Left ventricle myocardium inferior (tissue), 1 donor: ENCODE results near the gene RMI2. TPM values are rescaled to one million over a fixed set of nuclear protein-coding genes. Genes with fewer than 3 reads are reported as not detected.

ENCODE experiments used
- DNase-seq: peaks from one replicate; pipeline ENCODE4 v3.0.0-alpha.2; 2020
- H3K27ac ChIP-seq: fragments of 200-600 bp; replicated peaks from 2 replicates; pipeline ENCODE4 v1.8.0; 2021
- H3K27me3 ChIP-seq: fragments of 200-600 bp; 2 replicates; pipeline ENCODE4 v1.8.0; 2021; ENCODE audit warnings: low read depth
- H3K36me3 ChIP-seq: fragments of 200-600 bp; 2 replicates; pipeline ENCODE4 v1.8.0; 2021
- H3K4me1 ChIP-seq: fragments of 200-600 bp; 2 replicates; pipeline ENCODE4 v1.8.0; 2021
- H3K4me3 ChIP-seq: fragments of 200-600 bp; 2 replicates; pipeline ENCODE4 v1.8.0; 2021; ENCODE audit warnings: mild to moderate bottlenecking, moderate library complexity
- H3K9me3 ChIP-seq: fragments of 200-600 bp; replicated peaks from 2 replicates; pipeline ENCODE4 v1.8.0; 2021
- intact Hi-C: fragments of 100-400 bp; cut with micrococcal nuclease; formaldehyde crosslinking; loops from one replicate; pipeline ENCODE4 v1.11.0; 2022
- total RNA-seq: library from RNA; stranded (reverse); fragmentation: NEBNext Ultra II Directional; extraction: Animal tissue kit (Norgen Biotek cat#: 25700); gene quantifications from one replicate; pipeline ENCODE4 v1.2.1, GENCODE V29; 2021
- TF ChIP-seq, protein P1 (sequence below): fragments of 200-600 bp; IDR thresholded peaks from 2 replicates; pipeline ENCODE4 v1.8.0; 2021; ENCODE audit warnings: antibody characterized with exemption, mild to moderate bottlenecking, borderline replicate concordance
- donor health status: DM: no; HTN: yes; CAD: no; lungs with severe emphysema.

The RMI2 gene
- total RNA-seq, 1 donor from 2014 or later, result 0.60 TPM

DNA sequence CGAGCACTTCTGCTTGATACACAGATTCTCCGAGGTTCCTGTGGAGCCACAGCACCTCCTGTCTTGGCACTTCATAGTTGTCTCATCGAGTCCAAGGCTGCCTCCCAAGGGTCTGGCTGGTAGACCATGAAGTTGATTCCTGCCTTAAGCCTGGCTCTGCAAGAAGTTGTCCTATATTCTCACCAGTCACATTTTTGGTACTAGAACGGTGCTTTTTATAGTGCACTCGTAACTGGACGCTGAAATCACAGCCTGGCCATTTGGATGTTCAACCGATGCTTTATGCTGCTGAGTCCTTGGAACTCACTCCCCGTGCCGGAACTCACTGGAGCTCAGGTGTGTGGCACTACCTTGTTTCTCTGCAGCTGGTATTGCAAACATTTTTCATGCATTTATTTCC is 35.6 kb downstream of the RMI2 start:
- TF ChIP-seq, protein P1, sequence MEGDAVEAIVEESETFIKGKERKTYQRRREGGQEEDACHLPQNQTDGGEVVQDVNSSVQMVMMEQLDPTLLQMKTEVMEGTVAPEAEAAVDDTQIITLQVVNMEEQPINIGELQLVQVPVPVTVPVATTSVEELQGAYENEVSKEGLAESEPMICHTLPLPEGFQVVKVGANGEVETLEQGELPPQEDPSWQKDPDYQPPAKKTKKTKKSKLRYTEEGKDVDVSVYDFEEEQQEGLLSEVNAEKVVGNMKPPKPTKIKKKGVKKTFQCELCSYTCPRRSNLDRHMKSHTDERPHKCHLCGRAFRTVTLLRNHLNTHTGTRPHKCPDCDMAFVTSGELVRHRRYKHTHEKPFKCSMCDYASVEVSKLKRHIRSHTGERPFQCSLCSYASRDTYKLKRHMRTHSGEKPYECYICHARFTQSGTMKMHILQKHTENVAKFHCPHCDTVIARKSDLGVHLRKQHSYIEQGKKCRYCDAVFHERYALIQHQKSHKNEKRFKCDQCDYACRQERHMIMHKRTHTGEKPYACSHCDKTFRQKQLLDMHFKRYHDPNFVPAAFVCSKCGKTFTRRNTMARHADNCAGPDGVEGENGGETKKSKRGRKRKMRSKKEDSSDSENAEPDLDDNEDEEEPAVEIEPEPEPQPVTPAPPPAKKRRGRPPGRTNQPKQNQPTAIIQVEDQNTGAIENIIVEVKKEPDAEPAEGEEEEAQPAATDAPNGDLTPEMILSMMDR, result no peak
- no peak overlapping the region for H3K27ac ChIP-seq
- H3K27me3 ChIP-seq, result no peaks in the 10 kb centered on the region
- H3K36me3 ChIP-seq, result no peaks in the 10 kb centered on the region
- no peak for DNase-seq
- intact Hi-C loops, result no loop called here
- H3K9me3 ChIP-seq, result peaks cover 4% of the 10 kb centered on the region
- H3K4me1 ChIP-seq, result no peaks in the 10 kb centered on the region
- no peak overlapping the region for H3K4me3 ChIP-seq

DNA sequence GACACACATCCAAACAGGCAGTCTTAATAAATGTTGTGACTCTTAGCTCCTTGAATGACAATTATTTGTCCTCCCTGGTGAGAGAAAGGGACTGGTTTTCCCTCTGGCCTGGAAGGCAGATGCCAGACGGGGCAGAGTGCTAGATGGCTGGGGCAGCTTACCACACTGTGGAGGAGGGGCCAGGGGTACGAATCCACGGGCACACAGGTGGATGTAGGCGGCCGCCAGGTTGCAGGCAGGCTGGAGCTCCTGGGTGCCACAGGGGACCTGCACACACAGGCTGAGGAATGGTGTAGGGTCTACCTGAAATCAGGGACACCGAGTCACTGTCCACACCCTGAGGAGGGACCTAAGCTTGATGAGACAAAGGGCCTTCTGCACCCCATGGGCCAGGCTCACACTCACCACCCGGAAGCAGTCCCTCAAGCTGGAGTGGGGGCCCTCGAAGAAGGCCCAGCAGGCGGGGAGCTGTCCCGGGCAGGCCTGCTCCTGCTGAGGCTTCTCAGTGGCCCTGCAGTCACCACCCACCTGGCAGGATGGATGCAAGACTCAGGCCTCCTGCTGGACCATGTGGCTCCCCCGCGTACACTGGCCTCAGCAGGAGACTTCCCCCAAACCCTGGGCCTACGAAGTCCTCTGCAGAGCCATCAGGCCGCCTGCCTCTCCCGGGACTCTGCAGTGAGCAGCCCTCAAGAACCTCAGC is 38.4 kb downstream of the RMI2 start:
- TF ChIP-seq, protein P1, result no peak
- H3K36me3 ChIP-seq, result no peaks in the 10 kb centered on the region
- H3K4me1 ChIP-seq, result peaks cover 7% of the 10 kb centered on the region
- no peak for DNase-seq
- peaks cover under 1% of the 10 kb centered on the region for H3K9me3 ChIP-seq
- H3K27ac ChIP-seq, result no peak overlapping the region
- H3K27me3 ChIP-seq, result no peaks in the 10 kb centered on the region
- no peak overlapping the region for H3K4me3 ChIP-seq
- intact Hi-C loops, result no loop called here

DNA sequence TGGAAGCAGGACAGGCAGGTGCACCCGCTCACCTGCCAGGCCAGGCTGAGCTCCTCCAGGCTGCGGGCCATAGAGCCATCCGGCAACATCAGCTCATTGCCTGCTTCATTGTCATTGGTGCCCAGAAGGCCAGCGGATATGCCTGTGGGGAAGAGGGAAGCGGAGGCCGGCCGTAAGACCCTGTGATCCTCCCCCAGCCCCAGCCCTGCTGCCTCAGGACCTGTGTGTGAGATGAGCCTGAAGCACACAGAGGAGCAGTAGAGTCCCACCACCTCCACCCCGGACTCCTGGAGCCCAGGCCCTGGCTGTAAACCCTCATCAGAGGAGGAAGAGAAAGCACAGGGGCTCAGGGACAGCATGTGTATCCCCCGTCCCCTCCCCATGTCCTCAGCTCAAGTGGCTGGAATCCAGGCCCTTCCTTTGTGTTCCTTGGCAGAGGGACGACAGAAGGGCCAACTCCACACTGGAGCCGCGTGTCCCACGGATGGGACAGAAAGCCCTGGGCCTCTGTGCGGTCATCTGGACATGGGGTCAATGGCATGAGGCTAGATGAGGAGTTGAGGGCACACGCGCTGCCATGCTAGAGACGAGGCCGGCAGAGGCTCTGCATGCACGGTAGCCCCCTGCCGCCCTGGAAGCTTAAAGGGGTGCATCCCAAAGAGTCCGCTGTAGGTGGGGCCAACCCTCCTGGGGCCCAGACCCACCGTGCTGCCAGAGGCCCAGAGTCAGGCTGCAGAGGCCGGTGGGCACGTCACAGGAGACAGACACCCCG is 39.1 kb downstream of the RMI2 start:
- Histone ChIP-seq H3K9me3 (no peaks in the 10 kb centered on the region), H3K27ac (no peak overlapping the region), H3K4me1 (peaks cover 7% of the 10 kb centered on the region), H3K4me3 (no peak overlapping the region), H3K27me3 (no peaks in the 10 kb centered on the region), H3K36me3 (no peaks in the 10 kb centered on the region)
- no peak for DNase-seq
- intact Hi-C loops, result no loop called here
- TF ChIP-seq, protein P1, result no peak

DNA sequence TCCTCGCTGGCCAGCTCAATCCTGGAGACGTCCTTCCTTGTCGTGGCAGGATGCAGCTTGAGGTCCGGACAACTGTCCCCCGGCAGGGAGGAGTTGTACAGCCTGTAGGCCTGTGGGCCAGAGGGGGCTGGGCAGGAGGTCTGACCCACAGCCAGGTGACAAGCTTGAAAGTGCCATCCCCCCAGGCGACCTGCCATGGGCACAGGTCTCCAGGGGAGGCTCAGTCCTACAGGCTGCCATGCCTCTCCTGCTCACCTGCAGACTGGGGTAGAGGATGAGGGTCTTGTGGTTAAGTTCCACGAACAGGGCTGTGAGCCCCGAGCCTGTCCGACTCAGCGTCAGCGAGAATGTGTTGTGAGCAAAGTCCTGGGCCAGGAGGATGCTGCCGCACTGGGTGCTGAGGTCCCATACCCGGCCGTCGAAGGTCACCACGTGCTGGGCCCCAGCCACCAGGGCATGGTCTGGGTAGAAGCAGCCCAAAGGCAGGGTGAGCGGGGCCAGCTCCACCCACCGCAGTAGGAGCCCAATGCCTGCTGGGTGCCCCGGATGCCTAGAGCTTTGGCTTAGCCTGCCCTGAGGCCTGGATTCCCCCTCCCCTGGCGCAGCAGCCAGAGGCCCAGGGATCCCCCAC is 39.8 kb downstream of the RMI2 start:
- Histone ChIP-seq H3K9me3 (no peaks in the 10 kb centered on the region), H3K4me3 (no peak overlapping the region), H3K27me3 (no peaks in the 10 kb centered on the region), H3K27ac (no peak overlapping the region), H3K4me1 (peaks cover 7% of the 10 kb centered on the region), H3K36me3 (no peaks in the 10 kb centered on the region)
- intact Hi-C loops, result no loop called here
- DNase-seq, result no peak
- TF ChIP-seq, protein P1, result no peak

DNA sequence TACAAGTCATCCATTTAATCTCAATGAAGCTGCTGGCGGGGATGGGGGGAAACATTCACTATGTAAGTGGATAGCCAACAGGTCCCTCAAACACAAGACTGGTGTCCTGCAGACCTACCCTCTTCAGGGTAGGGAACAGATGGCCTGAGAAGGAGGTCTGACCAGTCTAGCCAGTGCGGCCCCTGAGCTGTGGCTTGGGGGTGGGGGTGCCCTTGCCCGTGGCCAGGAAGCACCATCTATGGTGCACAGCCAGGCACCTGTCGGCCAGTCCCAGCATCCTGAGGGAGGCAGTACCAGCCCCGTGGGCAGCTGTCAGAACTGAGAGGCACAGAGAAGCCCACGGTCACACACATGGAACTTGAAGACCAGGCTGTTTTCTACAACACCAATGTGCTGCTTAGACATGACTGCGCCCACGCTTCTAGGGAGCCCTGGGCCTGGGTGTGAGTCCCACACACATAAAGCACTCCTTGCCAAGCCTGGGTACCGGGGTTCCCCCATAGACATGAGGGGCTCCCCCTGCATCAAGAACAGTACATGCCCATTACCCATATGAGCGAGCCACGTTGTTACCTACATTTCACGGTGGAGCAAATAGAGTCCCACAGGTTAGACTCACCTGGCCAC is 40.9 kb downstream of the RMI2 start:
- Histone ChIP-seq H3K4me3 (no peak overlapping the region), H3K27ac (no peak overlapping the region), H3K9me3 (no peaks in the 10 kb centered on the region), H3K36me3 (no peaks in the 10 kb centered on the region), H3K27me3 (no peaks in the 10 kb centered on the region), H3K4me1 (peaks cover 7% of the 10 kb centered on the region)
- intact Hi-C loops, result no loop called here
- TF ChIP-seq, protein P1, result no peak
- no peak for DNase-seq
